Astrocyte (in vitro differentiated cells and primary cell): Measurements from ENCODE around the gene S100A16.

Source experiments
- EZH2 ChIP-seq: IDR thresholded peaks from 2 replicates; pipeline ENCODE4 v1.6.1; 2012; ENCODE audit warnings: mild to moderate bottlenecking, low read length, inconsistent platforms; ENCODE audit not compliant: insufficient read depth
- TF ChIP-seq, protein P1 (sequence below): IDR thresholded peaks from 2 replicates; pipeline ENCODE4 v1.5.1; 2011; ENCODE audit warnings: low read depth, mild to moderate bottlenecking, inconsistent platforms, low read length, moderate library complexity; ENCODE audit not compliant: insufficient read depth

DNA sequence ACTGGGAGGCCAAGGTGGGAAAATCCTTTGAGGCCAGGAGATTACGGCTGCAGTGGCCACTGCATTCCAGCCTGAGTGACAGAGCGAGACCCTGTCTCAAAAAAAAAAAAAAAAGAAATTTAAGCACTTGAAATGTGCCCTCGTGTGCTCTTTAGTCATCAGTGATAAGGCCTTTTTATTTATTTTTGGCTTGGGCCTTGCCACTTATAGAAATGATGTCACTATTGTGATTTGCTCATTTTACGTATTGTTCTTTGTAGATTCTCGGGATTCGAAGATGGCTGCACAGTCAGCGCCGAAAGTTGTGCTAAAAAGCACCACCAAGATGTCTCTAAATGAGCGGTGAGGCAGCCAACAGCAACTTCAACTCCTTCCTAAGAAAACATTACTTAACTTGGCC is 23.4 kb upstream of the S100A16 start:
- TF ChIP-seq, protein P1, sequence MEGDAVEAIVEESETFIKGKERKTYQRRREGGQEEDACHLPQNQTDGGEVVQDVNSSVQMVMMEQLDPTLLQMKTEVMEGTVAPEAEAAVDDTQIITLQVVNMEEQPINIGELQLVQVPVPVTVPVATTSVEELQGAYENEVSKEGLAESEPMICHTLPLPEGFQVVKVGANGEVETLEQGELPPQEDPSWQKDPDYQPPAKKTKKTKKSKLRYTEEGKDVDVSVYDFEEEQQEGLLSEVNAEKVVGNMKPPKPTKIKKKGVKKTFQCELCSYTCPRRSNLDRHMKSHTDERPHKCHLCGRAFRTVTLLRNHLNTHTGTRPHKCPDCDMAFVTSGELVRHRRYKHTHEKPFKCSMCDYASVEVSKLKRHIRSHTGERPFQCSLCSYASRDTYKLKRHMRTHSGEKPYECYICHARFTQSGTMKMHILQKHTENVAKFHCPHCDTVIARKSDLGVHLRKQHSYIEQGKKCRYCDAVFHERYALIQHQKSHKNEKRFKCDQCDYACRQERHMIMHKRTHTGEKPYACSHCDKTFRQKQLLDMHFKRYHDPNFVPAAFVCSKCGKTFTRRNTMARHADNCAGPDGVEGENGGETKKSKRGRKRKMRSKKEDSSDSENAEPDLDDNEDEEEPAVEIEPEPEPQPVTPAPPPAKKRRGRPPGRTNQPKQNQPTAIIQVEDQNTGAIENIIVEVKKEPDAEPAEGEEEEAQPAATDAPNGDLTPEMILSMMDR = no peak
- no peak for TF ChIP-seq EZH2
